T-helper 2 cell treated with Interferon-gamma antibody and Interleukin-4, amounts not matched to agents 100 ng/mL and 5 ng/mL, for 36 hours (primary cell): ENCODE data around the gene ICAM3. TPM values are rescaled to one million over a fixed set of nuclear protein-coding genes. Genes with fewer than 3 reads are reported as not detected.

Experiments
- intact Hi-C: fragments of 100-400 bp; cut with micrococcal nuclease; formaldehyde crosslinking; loops from one replicate; pipeline ENCODE4 v1.15.1; 2023
- total RNA-seq: library from RNA; stranded (reverse); gene quantifications from 2 replicates; pipeline ENCODE4 v1.2.3, GENCODE V29; 2022

ICAM3 gene
- total RNA-seq, 1 donor from 2014 or later: 185 TPM

DNA sequence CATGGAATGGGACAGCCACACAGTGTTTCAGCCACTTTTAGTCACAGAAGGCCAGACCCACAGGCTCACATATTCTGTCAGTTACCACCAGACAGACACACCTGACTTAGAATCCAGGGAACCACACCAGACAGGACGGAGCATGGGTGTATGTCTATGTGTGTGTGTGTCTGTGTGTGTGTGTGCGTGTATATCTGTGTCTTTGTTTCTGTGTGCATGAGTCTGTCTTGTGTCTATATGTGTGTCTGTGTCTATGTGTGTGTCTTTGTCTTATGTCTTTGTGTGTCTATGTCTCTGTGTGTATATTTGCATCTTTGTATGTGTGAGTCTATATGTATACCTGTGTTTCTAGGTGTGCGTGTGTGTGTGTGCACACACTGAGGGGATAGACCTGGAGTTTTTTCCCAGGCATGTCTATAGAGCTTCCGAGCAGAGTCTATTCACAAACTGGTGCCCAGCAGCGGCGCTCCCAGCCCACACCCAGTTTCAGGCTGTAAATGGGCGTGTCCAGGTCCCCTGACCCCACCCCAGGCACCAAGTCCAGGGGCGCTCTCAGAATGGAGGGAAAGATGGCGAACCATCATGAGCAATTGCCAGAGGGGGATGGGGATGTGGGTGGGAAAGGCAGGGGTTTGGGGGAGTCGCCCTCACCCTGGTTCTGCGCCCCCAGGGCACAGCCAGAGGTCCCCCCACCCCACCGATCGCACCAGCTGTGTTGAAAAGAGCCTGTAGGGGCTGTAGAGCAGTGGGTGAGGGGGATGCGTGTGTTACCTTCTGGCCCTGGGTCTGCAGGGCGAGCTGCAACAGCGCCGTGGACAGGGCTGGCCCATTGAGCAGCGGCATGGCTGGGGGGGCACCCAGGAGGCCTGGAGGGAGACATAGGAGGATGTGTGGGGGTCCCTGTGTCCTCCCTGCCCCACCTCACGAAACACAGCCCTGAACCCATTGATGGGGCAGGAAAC, 17.3 kb downstream of the ICAM3 start:
- intact Hi-C loops: no loop called here

DNA sequence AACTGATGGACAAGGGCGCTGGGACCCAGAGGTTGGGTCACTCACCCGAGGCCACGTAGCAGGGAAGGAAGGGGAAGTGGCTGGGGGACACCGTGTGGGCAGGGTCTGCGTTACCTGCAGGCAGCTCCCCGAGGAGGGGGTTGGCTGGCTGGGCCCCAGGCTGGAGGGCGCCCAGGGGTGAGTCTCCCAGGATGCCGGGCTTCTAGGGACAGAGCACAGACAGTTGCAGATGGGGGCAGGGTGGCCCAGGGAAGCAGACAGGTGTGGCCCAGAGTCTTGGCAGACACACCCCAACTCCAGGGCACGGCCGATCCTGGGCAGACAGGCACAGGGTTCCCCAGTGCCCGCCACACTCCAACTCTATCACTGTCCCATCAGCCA, 18.0 kb downstream of the ICAM3 start:
- intact Hi-C loops: no loop called here

DNA sequence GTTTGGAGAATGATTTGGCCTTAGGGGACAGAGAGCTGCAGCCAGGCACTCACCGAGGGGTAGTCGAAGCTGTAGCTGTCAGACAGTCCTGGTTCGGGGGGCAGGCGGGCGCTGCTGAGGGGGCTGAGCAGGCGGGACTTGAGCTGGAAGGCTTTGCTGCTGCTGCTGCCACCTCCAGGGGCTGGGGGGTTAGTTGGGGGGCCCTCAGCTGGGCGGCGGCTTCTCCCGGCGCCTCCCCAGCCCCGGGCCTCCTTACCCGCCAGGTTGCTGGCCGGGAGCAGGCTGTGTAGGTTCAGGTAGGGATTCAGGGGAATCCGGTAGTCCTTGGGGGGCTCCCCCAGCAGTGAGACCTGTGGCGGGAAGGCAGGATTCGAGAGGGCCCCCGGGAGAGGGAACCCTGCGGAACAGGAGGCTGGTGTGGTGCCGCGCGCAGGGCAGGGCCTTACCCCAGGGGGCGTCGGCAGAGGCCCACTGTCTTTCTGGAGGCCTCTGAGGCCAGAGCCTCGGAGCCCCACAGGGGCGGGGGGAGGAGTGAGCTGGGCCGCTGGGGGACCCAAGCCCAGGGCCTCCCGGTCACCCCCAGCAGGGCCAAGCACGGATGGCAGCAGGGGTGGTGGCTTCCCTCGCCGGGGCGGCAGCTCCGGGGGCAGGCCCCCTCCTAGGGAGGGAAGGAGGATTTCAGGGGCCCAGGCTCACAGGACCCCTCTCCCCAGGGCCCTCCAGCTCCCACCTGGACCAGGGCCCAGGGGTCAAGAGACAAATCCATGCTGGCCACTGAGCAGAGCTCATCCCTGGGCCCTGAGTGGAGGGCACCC, 18.6 kb downstream of the ICAM3 start:
- intact Hi-C loops: no loop called here

DNA sequence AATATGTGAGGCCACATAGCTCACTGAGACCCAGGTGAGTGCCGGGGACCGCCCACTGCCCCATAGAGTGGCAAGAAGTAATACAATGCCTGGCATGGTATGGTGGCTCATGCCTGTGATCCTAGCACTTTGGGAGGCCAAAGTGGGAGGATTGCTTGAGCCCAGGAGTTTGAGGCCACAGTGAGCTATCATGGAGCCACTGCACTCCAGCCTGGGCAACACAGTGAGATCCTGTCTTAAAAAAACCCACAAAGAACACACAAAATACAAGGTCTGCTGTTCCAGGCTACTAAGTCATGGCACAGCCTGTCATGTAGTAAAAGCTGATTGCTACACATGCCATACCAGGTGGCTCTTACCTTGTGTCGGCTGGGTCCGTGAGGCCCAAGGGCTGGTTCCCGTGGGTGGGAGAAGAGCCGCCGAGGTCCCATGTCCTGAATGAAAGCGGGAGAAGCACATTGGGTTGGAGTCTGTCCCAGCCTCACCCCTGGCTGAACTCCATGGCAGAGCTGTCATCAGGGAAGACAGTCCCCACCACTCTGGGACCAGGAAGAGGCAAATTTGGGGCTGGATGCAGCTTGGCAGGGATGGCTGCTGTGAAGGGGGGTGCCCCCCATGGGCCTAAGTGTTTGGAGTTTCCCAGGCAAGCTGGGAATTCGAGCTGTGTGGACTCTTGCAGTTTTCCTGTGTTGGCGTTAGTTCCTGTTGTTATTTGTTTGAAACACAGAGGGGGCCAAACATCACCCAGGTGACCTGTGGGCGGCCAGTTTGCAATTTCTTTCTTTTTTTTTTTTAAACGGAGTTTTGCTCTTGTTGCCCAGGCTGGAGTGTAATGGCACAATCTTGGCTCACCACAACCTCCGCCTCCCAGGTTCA, 20.4 kb downstream of the ICAM3 start:
- intact Hi-C loops: no loop called here

DNA sequence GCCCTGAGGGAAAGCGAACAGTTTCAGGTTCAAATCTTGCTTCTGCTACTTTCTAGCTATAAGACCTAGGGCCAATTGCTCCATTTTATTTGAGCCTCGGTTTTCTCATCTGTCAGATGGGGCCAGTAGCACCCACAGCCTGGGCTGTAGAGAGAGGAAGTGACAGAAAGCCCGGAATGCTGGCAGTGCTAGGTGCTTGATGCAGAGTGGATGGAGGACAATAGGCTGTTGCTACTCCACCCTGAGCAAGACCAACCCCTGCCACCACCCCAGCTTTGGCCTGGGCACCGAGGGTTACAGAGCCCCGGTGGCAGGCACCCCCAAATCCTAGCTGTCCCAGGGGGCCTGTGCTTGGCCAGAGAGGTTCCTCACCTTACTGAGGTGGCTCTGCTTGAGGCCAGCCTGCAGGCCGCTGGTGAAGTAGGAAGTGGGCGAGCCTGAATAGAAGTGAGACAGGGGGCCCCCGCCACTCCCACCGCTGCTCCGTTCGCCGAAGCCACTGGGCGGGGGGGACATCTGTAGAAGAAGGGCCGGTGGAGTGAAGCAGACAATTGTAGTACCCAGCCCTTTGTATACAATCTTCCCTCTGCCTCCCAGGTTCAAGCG, 21.5 kb downstream of the ICAM3 start:
- intact Hi-C loops: no loop called here

DNA sequence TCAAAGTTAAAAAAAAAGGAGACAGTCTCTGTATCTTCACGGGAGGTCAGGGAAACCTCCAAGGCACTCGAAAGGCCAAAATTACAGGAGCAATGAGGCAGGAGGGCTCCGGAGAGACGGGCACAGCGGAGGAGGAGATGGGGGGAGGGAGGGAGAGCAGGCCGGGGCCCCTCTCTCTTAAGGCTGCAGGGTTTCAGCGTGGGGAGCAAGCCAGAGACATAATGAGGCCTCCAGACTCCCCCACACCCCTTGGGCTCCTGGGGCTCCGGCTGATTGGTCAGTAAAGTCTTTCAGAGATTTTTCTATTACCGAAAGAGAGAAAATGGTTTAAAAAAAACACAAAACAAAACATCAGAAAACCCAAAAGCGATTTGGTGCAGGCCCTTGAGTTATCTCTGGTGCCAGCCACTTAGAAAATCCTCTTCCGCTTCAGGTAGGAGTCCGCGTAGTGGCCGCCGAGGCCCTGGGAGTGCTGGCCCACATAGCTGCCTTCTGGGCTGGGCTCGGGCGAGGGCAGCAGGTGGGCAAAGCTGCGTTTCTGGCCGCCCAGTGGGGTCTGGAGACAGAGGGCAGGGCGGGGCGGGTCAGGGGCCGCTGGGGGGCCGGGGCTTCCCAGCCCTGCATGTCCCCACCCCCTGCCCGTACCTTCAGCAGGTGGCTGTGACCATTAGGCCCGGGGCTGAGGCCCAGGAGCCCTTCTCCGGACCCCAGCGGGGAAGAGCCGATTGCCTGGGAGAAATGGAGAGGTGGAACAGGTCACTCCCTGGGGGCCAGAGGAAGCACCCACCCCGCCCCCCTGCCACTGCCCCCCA, 22.2 kb downstream of the ICAM3 start:
- intact Hi-C loops: no loop called here

DNA sequence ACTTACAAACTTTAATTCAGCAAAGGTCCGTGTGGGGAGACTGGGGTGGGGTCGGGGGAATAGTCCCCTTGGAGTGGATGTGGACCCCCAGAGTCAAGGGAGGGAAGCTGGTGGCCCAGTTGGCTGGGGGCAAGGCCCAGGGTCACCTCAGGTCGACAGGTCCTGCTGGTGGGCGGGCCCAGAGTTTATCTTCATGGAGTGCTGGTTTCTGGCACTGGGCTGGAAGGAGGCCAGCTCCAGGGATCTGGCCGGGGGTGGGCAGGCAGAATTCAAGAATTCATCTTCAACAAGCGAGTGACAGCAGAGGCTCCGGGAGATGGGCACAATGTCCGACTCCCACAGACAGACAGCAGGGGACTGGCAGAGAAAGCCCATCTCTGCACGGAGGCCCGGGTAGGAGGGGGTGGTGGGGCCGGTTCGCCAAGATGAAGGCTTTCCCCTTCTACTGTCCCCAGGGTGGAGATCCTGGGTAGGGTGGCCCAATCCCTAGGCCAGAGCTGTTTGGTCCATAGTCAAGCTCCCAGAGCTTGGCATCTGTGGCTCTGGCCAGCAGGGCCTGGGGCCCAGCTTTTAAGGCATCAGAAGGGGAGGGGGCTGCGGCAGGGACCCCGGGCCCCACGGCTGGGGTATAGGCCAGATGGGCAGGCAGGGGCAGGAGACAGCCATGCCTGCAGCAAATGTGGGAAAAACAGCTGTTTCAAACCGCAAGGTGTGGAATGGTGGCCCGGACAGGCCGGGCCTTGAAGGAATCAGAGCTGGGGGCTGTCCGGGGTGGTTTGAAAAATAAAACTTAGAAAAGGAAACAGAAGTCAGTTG, 23.0 kb downstream of the ICAM3 start:
- intact Hi-C loops: loop anchor here (1.0 kb wide), 1 partner anchor 17 kb away; the partner anchor contains the start of gene RAVER1

DNA sequence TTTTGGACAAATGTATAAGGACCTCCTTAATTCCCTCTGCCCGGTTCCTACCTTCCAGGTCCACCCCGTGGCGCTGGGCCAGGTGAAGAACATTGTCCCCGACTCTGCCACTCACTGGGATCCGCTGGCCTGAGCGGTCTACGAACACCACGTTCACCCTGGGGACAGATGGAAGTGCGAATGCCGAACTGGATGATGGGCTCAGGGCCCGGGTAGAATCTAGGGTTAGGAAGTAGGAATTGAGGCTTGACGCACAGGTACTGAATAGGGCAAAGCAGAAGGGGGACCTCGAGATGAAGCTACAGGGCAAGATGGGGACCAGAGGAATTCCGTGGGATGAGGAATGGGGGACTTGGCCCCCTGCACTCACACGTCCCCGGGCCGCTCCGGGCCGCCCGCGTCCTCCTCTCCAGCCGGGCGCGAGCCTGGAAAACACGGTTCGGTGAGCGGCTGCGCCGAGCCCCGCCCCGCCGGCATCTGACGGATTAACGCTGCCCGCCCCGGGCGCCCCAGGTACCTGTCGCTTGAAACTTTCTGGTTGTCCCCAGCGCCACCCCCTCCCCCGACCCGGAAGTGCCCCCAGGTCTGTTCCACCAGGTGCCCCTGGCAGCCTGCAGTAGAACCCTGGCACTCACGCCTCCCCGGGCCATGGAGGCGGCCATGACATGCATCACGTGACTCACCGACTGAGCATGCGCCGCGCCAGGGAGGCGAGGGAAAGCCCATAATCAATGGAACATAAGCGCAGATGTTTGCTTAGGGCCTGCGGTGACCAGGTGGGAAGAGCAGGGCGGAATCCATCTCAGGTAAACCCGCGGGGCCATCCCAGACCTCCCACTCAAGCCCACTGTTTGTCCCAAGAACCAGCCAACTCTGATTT, 23.8 kb downstream of the ICAM3 start, which contains the start of gene FDX2:
TSS of gene FDX2 (minus strand) at position 681 of the 880 bp plus-strand sequence. CDS start at position 662, 19 bp downstream.
- intact Hi-C loops: loop anchor here (1.0 kb wide), 1 partner anchor 18 kb away; the partner anchor contains the start of gene RAVER1

DNA sequence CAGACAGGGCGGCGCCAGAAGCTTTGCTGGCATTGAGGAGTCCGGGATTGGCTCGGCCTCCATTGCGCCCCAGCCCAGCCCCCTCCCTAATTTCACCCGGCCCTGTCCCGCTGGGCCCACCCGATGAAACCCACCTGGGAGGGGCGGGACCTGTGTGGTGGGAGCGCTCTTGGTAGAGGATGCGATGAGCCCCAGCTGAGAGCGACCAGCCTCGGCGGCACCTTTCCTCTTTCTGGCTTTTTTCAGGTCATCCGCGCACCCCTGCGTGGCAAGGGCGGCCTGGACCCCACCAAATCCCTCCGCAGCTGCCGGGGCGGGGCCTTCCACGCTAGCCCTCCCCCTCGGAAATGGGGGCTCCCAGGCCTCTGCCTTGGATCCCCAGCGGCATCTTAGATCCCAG, 30.0 kb downstream of the ICAM3 start, which contains the start of gene ZGLP1:
TSS of gene ZGLP1 (minus strand) at position 393 of the 400 bp plus-strand sequence.
- intact Hi-C loops: no loop called here

DNA sequence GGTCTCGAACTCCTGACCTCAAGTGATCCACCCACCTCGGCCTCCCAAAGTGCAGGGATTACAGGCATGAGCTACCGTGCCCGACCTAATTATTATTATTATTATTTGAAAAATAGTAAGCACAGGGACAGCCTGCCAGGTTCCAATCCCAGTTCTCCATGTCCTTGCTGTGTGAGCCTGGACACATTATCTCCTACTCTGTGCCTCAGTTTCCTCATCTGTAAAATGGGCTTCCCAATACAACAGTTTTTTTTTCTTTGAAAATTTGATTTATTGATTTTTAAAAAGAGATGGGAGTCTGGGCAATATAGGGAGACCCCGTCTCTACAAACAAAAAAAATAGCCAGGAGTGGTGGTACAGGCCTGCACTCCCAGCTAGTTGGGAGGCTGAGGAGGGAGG, 33.1 kb downstream of the ICAM3 start:
- intact Hi-C loops: no loop called here

DNA sequence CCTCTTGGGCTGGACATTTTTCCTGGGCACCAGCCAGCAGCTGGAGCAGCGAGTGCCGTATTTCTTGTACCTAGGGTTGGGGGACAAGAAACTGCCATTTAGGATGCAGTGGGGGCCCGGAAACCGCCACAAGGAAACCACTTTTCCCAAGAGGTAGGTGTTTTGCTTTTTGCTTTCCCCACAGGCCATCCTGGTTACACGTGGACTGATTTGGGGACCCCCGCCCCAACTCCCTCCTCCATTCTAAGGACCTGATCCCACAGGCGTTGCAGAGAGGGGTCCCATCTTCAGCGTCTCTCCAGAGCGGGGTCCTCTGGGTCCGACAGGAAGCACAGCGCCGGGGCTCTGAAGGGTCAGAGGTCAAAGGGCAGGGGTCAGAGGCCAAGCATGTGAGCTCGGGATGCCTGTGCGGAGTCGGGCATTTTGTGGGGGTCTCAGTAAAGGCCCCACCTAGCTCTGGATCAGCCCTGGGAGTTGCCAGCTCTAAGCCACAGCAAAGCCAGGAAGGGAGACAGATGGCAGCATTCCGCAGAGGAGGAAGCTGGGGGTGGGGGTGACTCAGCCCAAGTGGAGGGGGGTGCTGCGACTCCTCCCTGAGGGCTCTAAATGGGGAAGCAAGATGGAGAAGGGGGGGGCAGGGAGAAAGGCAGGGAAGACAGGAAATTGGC, 34.2 kb downstream of the ICAM3 start:
- intact Hi-C loops: no loop called here

DNA sequence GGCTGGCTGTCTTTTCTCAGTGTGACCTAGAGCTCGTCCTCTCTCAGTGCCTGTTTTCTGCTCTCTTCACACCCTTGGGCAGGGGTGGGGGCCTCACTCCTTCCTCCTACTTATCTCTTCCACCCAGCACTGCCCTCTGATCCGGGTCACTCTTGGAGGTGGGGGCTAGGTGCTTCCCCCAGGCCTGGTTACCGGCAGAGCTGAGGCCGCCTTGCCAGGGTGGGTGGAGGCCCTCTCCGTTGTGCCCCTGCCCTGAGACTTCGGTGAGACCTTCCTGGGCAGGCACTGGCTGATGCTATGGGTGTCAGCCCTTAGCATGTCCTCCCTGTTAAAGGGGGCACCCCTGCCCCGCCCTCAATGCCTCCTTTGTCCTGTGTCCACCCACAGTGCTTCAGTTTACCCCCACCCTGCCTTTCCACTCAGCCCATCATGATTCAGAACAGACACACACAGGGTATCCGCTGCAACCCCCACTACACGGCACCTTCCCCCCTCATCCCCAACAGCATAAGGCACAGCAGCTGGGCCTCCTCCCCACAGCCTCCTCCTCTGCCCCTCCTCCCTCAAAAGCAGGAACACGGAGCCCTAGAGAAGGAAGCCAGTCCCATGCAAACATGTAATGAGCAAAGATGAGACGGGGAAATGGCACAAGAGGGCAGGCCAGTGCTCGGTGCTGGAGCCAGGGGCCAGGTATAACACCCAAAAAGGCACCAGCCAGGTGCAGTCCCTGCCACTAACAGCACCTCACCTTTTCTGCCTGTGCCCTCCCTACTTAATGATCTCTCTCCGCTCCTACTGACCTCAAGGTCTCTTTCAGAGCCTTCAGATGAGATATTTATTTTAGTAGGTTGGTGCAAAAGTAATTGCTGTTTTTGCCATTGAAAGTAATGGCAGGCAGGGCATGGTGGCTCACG, 39.6 kb downstream of the ICAM3 start:
- intact Hi-C loops: no loop called here

DNA sequence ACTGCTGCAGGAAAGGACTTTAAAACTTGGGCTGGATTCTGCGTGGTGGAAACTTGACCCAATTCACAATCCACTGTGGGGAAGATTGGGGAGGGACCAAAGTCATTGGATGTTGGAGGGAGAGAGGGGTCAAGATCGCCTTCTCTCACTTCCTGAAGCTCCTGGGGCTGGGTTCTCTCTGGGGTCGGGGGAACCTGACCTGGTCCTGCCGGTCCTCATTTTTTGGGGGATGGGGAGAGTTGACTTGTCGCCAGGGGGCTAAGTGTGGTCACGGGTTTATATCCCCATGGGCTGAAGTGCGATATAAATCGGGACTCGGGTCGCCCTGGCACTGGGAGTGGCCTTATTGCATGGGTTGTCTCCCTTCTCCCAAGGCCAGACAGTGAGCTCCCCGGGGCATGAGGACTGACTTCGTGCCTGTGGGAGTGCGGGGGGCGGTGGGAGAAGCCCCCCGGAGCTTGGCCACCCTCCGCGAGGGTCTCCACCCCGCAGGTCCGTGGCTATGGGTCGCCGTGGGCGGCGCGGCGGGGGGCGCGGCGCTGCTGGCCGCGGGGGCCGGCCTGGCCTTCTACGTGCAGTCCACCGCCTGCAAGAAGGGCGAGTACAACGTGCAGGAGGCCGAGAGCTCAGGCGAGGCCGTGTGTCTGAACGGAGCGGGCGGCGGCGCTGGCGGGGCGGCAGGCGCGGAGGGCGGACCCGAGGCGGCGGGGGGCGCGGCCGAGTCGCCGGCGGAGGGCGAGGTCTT, 43.4 kb downstream of the ICAM3 start:
- intact Hi-C loops: no loop called here

DNA sequence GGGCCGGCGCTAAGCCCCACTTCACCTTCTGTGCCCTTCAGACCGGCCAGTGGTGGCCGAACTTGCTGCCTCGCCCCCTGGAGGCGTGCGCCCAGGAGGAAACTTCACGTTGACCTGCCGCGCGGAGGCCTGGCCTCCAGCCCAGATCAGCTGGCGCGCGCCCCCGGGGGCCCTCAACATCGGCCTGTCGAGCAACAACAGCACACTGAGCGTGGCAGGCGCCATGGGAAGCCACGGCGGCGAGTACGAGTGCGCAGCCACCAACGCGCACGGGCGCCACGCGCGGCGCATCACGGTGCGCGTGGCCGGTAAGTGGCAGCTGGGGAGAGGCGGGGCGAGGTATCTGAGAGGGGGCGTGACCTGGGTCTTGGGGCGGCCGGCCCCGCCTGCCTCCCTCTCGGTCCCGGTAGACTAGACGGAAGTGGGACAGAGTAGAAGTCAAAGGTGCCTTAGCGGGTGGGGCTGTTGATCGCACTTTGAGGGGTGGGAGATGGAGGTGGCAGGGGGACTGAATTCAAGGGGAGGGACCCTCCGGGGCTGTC, 44.0 kb downstream of the ICAM3 start:
- intact Hi-C loops: no loop called here

DNA sequence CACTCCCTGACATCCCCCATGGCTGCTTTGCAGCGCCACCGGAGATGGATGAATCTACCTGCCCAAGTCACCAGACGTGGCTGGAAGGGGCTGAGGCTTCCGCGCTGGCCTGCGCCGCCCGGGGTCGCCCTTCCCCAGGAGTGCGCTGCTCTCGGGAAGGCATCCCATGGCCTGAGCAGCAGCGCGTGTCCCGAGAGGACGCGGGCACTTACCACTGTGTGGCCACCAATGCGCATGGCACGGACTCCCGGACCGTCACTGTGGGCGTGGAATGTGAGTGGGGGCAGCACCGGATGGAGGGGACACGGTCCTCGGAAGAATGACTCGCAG, 45.1 kb downstream of the ICAM3 start:
- intact Hi-C loops: no loop called here
